Breast epithelium (tissue), 3 donors: ENCODE results near the gene WIZ.

ENCODE experiments used
- POLR2A ChIP-seq: fragments of 450-650 bp; IDR thresholded peaks from one replicate; pipeline ENCODE4 v1.6.1; 2016; ENCODE audit warnings: antibody characterized with exemption, mild to moderate bottlenecking, moderate library complexity
- POLR2AphosphoS5 ChIP-seq, 3 donors: sonication (generic); formaldehyde crosslinking; IDR thresholded peaks; one replicate each; pipeline ENCODE4 v1.6.1; 2017; ENCODE audit warnings: antibody characterized with exemption in 3 of 3
- TF ChIP-seq, protein P1 (sequence below), 3 donors: fragments of 450-650 bp; IDR thresholded peaks; one replicate each; pipeline ENCODE4 v1.5.1; 2016 to 2017; ENCODE audit warnings: antibody characterized with exemption in 3 of 3, mild to moderate bottlenecking in 3 of 3, moderate library complexity in 3 of 3

DNA sequence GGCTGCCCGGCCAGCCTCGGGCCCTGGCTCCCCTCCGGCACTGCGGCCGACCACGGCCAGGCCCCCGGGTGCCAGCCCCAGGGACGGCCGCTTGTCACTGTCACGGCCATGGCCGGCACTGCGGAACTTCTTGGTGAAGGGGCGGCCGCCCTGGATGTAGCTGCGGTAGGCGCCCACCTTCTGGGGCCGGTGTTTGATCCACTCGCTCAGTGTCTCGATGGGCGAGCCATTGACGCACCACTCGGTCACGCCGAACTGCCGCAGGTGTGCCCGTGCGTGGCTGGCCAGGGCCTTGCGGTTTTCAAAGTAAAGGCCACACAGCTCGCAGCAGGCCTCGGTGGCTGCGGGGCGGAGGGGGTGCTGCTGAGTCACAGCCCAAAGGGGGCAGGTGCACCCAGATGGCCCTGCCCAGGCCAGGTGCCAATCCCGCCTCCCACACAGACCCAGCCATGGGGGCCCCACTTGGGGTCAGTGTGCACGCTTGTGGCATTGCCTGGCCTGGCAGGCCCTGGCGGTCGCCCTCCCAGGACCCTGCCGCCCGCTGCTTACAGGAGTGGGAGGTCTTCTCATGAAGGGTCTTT, 25.0 kb downstream of the WIZ start:
- TF ChIP-seq POLR2A (no peak), POLR2AphosphoS5 (IDR thresholded peaks at IDR 0.05) (no peak)
- TF ChIP-seq, protein P1, sequence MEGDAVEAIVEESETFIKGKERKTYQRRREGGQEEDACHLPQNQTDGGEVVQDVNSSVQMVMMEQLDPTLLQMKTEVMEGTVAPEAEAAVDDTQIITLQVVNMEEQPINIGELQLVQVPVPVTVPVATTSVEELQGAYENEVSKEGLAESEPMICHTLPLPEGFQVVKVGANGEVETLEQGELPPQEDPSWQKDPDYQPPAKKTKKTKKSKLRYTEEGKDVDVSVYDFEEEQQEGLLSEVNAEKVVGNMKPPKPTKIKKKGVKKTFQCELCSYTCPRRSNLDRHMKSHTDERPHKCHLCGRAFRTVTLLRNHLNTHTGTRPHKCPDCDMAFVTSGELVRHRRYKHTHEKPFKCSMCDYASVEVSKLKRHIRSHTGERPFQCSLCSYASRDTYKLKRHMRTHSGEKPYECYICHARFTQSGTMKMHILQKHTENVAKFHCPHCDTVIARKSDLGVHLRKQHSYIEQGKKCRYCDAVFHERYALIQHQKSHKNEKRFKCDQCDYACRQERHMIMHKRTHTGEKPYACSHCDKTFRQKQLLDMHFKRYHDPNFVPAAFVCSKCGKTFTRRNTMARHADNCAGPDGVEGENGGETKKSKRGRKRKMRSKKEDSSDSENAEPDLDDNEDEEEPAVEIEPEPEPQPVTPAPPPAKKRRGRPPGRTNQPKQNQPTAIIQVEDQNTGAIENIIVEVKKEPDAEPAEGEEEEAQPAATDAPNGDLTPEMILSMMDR (IDR thresholded peaks at IDR 0.05) = no peak
